Testis (tissue), 3 donors: ENCODE results near the gene DDIT3. TPM values are rescaled to one million over a fixed set of nuclear protein-coding genes. Genes with fewer than 3 reads are reported as not detected.
A peak's percentile ranks its signal among the peaks of the same experiment; 100 is the strongest.
"Not testable (repeated sequence)": the region's sequence is repeated elsewhere in the genome, so short reads cannot be mapped to it uniquely, and the experiment has no call there.

Source experiments
- DNase-seq: peaks from one replicate; pipeline ENCODE4 v3.0.0-alpha.2; 2019
- H3K27ac ChIP-seq, 2 donors: fragments of 200-600 bp; sonication (generic); one replicate each; pipeline ENCODE4 v1.5.1; 2019
- H3K27me3 ChIP-seq: fragments of 200-600 bp; sonication (generic); one replicate; pipeline ENCODE4 v1.5.1; 2019
- H3K36me3 ChIP-seq: fragments of 200-600 bp; sonication (generic); one replicate; pipeline ENCODE4 v1.5.1; 2017; ENCODE audit warnings: low read depth; ENCODE audit errors: missing control alignments
- H3K4me1 ChIP-seq: fragments of 200-600 bp; sonication (generic); one replicate; pipeline ENCODE4 v1.5.1; 2019
- H3K4me3 ChIP-seq, 2 donors: fragments of 200-600 bp; sonication (generic); one replicate each; pipeline ENCODE4 v1.5.1; 2017 to 2019
- H3K9me3 ChIP-seq: fragments of 200-600 bp; sonication (generic); one replicate; pipeline ENCODE4 v1.5.1; 2017
- POLR2A ChIP-seq: fragments of 450-650 bp; IDR thresholded peaks from one replicate; pipeline ENCODE4 v1.6.1; 2017; ENCODE audit warnings: antibody characterized with exemption, mild to moderate bottlenecking, moderate library complexity
- WGBS, 2 donors: methylation state at CpG; one replicate each; pipeline ENCODE4 v1.1.5; 2018; 5-methylcytosine and 5-hydroxymethylcytosine counted together
- intact Hi-C: fragments of 100-400 bp; cut with DNase I; formaldehyde crosslinking; loops from one replicate; pipeline ENCODE4 v1.15.1; 2023; ENCODE audit warnings: low total_unique reads
- polyA plus RNA-seq: library from polyadenylated mRNA; stranded (reverse); fragments of 350-450 nt; fragmentation: Illumina TruSeq; extraction: RNeasy Lipid Tissue Mini Kit (QIAGEN cat#74804); gene quantifications from one replicate; pipeline ENCODE4 v1.2.3, GENCODE V29; 2014; ENCODE audit warnings: low read depth, low replicate concordance; ENCODE audit not compliant: insufficient read depth
- total RNA-seq, 2 donors: library from RNA; depleted of rRNA; stranded (reverse); fragments of >200 nt; gene quantifications; one replicate each; pipeline ENCODE4 v1.2.3, GENCODE V29; 2016
- TF ChIP-seq, protein P1 (sequence below), 3 experiments: fragments of 450-650 bp in 2 of 3; fragments of 200-600 bp in 1 of 3; sonication (generic) in 1 of 3; IDR thresholded peaks; one replicate each; pipeline ENCODE4 v1.5.1; 2016 to 2019; ENCODE audit warnings: antibody characterized with exemption in 3 of 3, mild to moderate bottlenecking in 2 of 3, moderate library complexity in 1 of 3

DDIT3 gene
- total and polyA plus RNA-seq, 3 donors from 2014 or later, result 44.2 to 63.9 (median 45.6) TPM

DNA sequence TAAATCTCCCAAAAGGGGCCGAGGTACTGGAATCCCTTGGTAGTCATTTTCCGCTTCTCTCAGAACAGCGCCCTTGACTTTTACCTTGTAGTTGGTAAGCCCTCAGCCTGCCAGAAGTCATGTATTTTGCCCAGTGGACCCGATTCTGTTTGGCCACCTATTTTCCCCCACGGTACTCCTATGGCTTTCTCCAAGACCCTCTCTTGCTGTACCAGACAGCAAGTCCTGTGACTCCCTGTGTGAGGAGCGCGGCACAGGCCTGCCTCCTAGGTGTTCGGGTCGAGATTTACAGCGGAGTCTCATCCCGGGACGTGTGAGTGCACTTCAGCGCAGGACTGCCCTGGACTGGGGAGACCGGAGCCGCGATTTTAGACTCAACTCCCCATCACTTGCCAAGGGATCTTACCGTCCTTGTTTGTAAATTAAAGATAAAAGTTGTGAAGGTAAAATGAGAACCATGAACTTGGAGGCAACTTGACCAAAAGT lies 1.3 kb upstream of the DDIT3 start:
- no peak for TF ChIP-seq POLR2A
- TF ChIP-seq, protein P1, sequence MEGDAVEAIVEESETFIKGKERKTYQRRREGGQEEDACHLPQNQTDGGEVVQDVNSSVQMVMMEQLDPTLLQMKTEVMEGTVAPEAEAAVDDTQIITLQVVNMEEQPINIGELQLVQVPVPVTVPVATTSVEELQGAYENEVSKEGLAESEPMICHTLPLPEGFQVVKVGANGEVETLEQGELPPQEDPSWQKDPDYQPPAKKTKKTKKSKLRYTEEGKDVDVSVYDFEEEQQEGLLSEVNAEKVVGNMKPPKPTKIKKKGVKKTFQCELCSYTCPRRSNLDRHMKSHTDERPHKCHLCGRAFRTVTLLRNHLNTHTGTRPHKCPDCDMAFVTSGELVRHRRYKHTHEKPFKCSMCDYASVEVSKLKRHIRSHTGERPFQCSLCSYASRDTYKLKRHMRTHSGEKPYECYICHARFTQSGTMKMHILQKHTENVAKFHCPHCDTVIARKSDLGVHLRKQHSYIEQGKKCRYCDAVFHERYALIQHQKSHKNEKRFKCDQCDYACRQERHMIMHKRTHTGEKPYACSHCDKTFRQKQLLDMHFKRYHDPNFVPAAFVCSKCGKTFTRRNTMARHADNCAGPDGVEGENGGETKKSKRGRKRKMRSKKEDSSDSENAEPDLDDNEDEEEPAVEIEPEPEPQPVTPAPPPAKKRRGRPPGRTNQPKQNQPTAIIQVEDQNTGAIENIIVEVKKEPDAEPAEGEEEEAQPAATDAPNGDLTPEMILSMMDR (IDR thresholded peaks at IDR 0.05), result no peak
- Histone ChIP-seq H3K36me3 (no peaks in the 10 kb centered on the region), H3K9me3 (no peaks in the 10 kb centered on the region), H3K27me3 (no peaks in the 10 kb centered on the region), H3K4me1 (peaks cover 46% of the 10 kb centered on the region), H3K4me3 (peak overlapping the region; percentile 90 to 97), H3K27ac (peak overlapping the region; percentile 96 to 99)
- WGBS, 2 donors, result 21 to 25% methylated on average over 17 of the region's 17 CpGs
- peak; percentile 74 for DNase-seq
- intact Hi-C loops, result no loop called here

DNA sequence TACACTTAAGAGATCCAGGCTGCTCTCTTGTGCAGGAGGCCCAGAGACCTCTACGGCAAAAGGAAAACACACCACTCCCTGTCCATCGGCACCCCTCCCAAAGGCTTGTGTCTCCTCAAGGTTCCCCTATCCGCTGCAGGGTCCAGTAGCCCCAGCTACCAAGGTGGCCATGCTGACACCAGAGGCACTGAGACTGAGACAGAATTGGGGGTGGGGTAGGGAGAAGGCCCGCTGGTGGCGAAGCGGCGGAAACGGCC lies 590 bp downstream of the DDIT3 start:
- Histone ChIP-seq H3K27ac (peak overlapping the region; percentile 97 to 99), H3K9me3 (no peaks in the 10 kb centered on the region), H3K27me3 (no peaks in the 10 kb centered on the region), H3K4me1 (peaks cover 43% of the 10 kb centered on the region), H3K36me3 (no peaks in the 10 kb centered on the region), H3K4me3 (peak overlapping the region; percentile 90 to 97)
- DNase-seq, result no peak
- intact Hi-C loops, result no loop called here
- TF ChIP-seq POLR2A, result no peak
- TF ChIP-seq, protein P1 (IDR thresholded peaks at IDR 0.05), result no peak
- 0% methylated on average over 3 to 8 of the region's 8 CpGs for WGBS, 2 donors

DNA sequence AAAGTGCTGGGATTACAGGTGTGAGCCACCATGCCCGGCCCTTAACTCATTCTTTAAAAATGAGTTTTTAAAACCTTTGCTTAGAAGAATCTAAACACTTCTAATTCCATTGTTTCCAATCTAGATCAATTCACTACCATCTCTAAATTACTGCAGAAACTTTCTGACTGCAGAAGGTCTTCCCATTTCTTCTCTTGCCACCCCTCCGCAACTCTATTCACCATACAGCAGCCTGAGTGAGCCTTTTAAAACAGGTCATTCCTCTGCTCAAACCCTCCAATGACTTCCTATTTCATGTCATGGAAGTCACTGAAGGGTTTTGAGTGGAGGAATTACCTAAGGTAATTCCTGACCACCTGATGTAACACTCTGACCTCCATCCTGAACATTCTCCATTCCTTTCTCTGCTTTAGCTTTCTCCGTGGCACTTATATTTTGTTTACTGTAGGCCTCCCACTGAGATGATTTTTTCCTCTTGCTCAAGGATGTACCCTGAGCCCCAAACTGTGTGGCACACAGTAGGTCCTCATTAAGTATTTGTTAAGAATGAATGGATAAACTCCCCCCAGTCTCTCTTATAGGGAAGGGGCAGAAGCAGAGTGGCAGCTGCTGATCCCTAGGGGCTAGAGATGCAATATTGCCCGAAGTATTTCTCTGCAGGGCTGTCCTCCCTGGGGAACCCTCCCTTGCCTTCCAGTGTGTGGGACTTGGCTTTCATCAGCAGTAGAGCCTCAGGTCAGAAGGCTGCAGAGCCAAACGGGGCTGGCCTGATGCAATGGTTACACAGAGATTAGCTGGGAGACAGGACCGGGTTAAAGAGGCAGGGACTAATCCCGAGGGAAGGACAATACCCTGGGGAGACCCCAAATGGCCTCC lies 1.2 kb downstream of the DDIT3 start:
- H3K27me3 ChIP-seq, result no peaks in the 10 kb centered on the region
- H3K4me1 ChIP-seq, result peaks cover 38% of the 10 kb centered on the region
- no peak for TF ChIP-seq POLR2A
- TF ChIP-seq, protein P1 (IDR thresholded peaks at IDR 0.05), result no peak
- peak; percentile 26 for DNase-seq
- 28 to 32% methylated on average over 7 of the region's 7 CpGs for WGBS, 2 donors
- intact Hi-C loops, result no loop called here
- peak overlapping the region; percentile 90 to 97 for H3K4me3 ChIP-seq
- no peaks in the 10 kb centered on the region for H3K36me3 ChIP-seq
- no peaks in the 10 kb centered on the region for H3K9me3 ChIP-seq
- H3K27ac ChIP-seq, result peak overlapping the region; percentile 97 to 99

DNA sequence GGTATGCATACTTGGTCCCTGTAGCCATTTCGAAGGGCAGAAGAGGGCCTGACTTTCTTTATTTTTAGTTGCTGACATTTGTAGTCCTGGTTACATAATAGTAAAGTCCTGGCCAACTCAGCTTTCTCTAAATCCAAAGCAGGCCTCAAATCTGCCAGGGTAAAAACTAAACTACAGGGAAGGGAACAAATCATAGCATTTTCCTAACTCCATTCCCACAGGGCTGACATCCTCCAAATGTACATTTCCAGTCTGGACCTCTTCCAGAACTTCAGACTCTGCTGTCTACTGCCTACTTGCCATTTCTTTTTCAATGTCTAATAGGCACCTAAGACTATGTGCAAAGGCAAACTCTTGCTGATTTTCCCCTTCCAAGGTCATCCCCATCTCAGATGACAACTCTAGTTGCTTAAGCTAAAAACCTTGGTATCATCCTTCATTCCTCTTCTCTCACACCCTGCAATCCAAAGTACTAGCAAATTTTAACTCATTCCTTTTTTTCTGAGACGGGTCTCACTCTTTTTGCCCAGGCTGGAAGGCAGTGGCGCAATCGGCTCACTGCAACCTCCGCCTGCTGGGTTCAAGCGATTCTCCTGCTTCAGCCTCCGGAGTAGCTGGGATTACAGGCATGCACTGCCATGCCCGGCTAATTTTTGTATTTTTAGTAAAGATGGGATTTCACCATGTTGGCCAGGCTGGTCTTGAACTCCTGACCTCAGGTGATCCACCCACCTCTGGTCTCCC lies 2.0 kb downstream of the DDIT3 start:
- 71 to 84% methylated on average over 8 of the region's 8 CpGs for WGBS, 2 donors
- TF ChIP-seq, protein P1 (IDR thresholded peaks at IDR 0.05), result no peak
- TF ChIP-seq POLR2A, result no peak
- DNase-seq, result no peak
- no peaks in the 10 kb centered on the region for H3K27me3 ChIP-seq
- no peak overlapping the region for H3K4me3 ChIP-seq
- H3K4me1 ChIP-seq, result peaks cover 30% of the 10 kb centered on the region
- H3K27ac ChIP-seq, result peak overlapping the region in 1 of 2 donors; percentile 99
- intact Hi-C loops, result no loop called here
- H3K36me3 ChIP-seq, result no peaks in the 10 kb centered on the region
- H3K9me3 ChIP-seq, result no peaks in the 10 kb centered on the region

DNA sequence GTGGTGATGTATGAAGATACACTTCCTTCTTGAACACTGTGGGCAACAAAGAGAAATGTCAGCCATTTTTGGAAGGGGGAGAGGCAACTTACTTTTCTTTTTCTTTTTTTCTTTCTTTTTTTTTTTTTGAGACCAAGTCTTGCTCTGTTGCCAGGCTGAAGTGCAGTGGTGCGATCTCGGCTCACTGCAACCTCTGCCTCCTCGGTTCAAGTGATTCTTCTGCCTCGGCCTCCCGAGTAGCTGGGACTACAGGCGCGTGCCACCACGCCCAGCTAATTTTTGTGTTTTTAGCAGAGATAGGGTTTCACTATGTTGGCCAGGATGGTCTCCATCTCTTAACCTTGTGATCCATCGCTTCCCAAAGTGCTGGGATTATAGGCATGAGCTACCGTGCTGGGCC lies 2.6 kb downstream of the DDIT3 start:
- H3K9me3 ChIP-seq, H3K4me3 ChIP-seq, H3K27me3 ChIP-seq, DNase-seq, intact Hi-C loops, H3K36me3 ChIP-seq: not testable (repeated sequence)
- 80 to 82% methylated on average over 10 of the region's 10 CpGs for WGBS, 2 donors
- peak overlapping the region in 1 of 2 donors; percentile 99 for H3K27ac ChIP-seq
- peaks cover 28% of the 10 kb centered on the region for H3K4me1 ChIP-seq
